HepG2 (cell line): ENCODE data around the gene SRPRA. TPM values are rescaled to one million over a fixed set of nuclear protein-coding genes. Genes with fewer than 3 reads are reported as not detected.
A peak's percentile ranks its signal among the peaks of the same experiment; 100 is the strongest.

ENCODE experiments used
- CREBL2 ChIP-seq: sonication (generic); formaldehyde crosslinking; IDR thresholded peaks from 2 replicates; pipeline ENCODE4 v1.8.1; 2023; ENCODE audit warnings: missing genetic modification reagents, mild to moderate bottlenecking, borderline replicate concordance
- EEA1 ChIP-seq: sonication (generic); formaldehyde crosslinking; IDR thresholded peaks from 2 replicates; pipeline ENCODE4 v1.5.1; 2020; ENCODE audit warnings: mild to moderate bottlenecking, missing genetic modification reagents, borderline replicate concordance
- ELF4 ChIP-seq: sonication (generic); formaldehyde crosslinking; IDR thresholded peaks from 2 replicates; pipeline ENCODE4 v1.5.0; 2020; ENCODE audit warnings: missing genetic modification reagents, mild to moderate bottlenecking, moderate library complexity, borderline replicate concordance
- HOXD1 ChIP-seq: sonication (generic); formaldehyde crosslinking; IDR thresholded peaks from 2 replicates; pipeline ENCODE4 v1.5.0; 2020; ENCODE audit warnings: missing genetic modification reagents
- IKZF5 ChIP-seq: IDR thresholded peaks from 2 replicates; pipeline ENCODE4 v1.6.1; 2018; ENCODE audit warnings: missing genetic modification reagents, mild to moderate bottlenecking, missing compliant biosample characterization
- KIAA2018 ChIP-seq: sonication (generic); formaldehyde crosslinking; IDR thresholded peaks from 2 replicates; pipeline ENCODE4 v1.5.0; 2020; ENCODE audit warnings: mild to moderate bottlenecking, missing genetic modification reagents, borderline replicate concordance
- NCOA2 ChIP-seq: sonication (generic); formaldehyde crosslinking; IDR thresholded peaks from 2 replicates; pipeline ENCODE4 v1.8.0; 2022; ENCODE audit warnings: inconsistent platforms
- PLSCR1 ChIP-seq: sonication (generic); formaldehyde crosslinking; IDR thresholded peaks from 2 replicates; pipeline ENCODE4 v1.5.0; 2020; ENCODE audit warnings: missing genetic modification reagents, mild to moderate bottlenecking, borderline replicate concordance
- SATB2 ChIP-seq: sonication (generic); formaldehyde crosslinking; IDR thresholded peaks from 2 replicates; pipeline ENCODE4 v1.5.0; 2020; ENCODE audit warnings: missing genetic modification reagents
- TEF ChIP-seq: sonication (generic); formaldehyde crosslinking; IDR thresholded peaks from 2 replicates; pipeline ENCODE4 v1.5.0; 2020; ENCODE audit warnings: missing genetic modification reagents
- TIGD3 ChIP-seq: sonication (generic); formaldehyde crosslinking; IDR thresholded peaks from 2 replicates; pipeline ENCODE4 v1.5.1; 2020; ENCODE audit warnings: mild to moderate bottlenecking, missing genetic modification reagents, borderline replicate concordance
- ZBTB21 ChIP-seq: sonication (generic); formaldehyde crosslinking; IDR thresholded peaks from 2 replicates; pipeline ENCODE4 v1.4.0; 2020; ENCODE audit warnings: missing genetic modification reagents
- ZNF30 ChIP-seq: sonication (generic); formaldehyde crosslinking; IDR thresholded peaks from 2 replicates; pipeline ENCODE4 v1.5.0; 2020; ENCODE audit warnings: mild to moderate bottlenecking, missing genetic modification reagents
- ZNF614 ChIP-seq: IDR thresholded peaks from 2 replicates; pipeline ENCODE4 v1.6.1; 2018; ENCODE audit warnings: missing biosample characterization, missing genetic modification reagents, inconsistent platforms, borderline replicate concordance
- ZNF737 ChIP-seq: sonication (generic); formaldehyde crosslinking; IDR thresholded peaks from 2 replicates; pipeline ENCODE4 v1.5.0; 2020; ENCODE audit warnings: missing genetic modification reagents, mild to moderate bottlenecking, borderline replicate concordance
- polyA plus RNA-seq, 8 experiments: library from polyadenylated mRNA; depleted of rRNA in 3 of 8; stranded (reverse) in 7 of 8; unstranded in 1 of 8; fragments of >200 nt; fragmentation: Illumina TruSeq in 4 of 8; extraction: Trizol in 4 of 8; gene quantifications; 2 replicates each; pipeline versions ENCODE4 v1.2.1 to v1.2.3, GENCODE V29; 2011 to 2016; ENCODE audit warnings: low read depth in 4 of 8, missing spikeins in 1 of 8, mixed read lengths in 1 of 8; ENCODE audit not compliant: insufficient read depth in 1 of 8
- total RNA-seq, 5 experiments: library from RNA; depleted of rRNA; stranded (reverse); fragments of >200 nt; fragmentation: Illumina TruSeq; extraction: Trizol; gene quantifications; 2 replicates each; pipeline ENCODE4 v1.2.3, GENCODE V29; 2016; ENCODE audit warnings: low read depth in 1 of 5

SRPRA gene
- total and polyA plus RNA-seq, 2 of the 13 experiments (the other 11 are each of a cell fraction or from before 2014, with no cell fraction given): 27.7 to 64.6 TPM

- no peak for TF ChIP-seq KIAA2018 (CRISPR knock-in tag)
- TF ChIP-seq ELF4 (CRISPR knock-in tag): peak; percentile 74; the same call in 1 of the 2 replicates
- TF ChIP-seq CREBL2 (CRISPR knock-in tag): peak; percentile 85; the same call in 1 of the 2 replicates
- TF ChIP-seq SATB2 (CRISPR knock-in tag): peak; percentile 74; the same call in 1 of the 2 replicates
- peak; percentile 97 for TF ChIP-seq ZBTB21 (CRISPR knock-in tag)
- peak; percentile 75 for TF ChIP-seq IKZF5 (CRISPR knock-in tag)
- TF ChIP-seq ZNF737: no peak
- no peak for TF ChIP-seq TEF (CRISPR knock-in tag)
- no peak for TF ChIP-seq ZNF30 (CRISPR knock-in tag)
- TF ChIP-seq EEA1 (CRISPR knock-in tag): peak; percentile 82; the same call in 1 of the 2 replicates
- no peak for TF ChIP-seq NCOA2 (CRISPR knock-in tag)
- peak; percentile 46; the same call in 1 of the 2 replicates for TF ChIP-seq ZNF614 (CRISPR knock-in tag)
- TF ChIP-seq HOXD1 (CRISPR knock-in tag): peak; percentile 77
- no peak for TF ChIP-seq TIGD3
- no peak for TF ChIP-seq PLSCR1
Observed at GRCh38 chr11:126268708-126269579, at the start of gene SRPRA, which contains the start of gene FOXRED1 (continued).
